OCI-LY3 (cell line): ENCODE measurements around the gene OPCML.

Experiments used
- H2AFZ ChIP-seq: fragments of 200-600, 300-600 bp; shearing (Covaris generic); 2 replicates; pipeline ENCODE4 v1.6.0; 2014; ENCODE audit warnings: antibody characterized with exemption, low read depth, low read length
- H3K27ac ChIP-seq: fragments of 200-600, 300-600 bp; sonication (generic); 2 replicates; pipeline ENCODE4 v1.5.1; 2014; ENCODE audit warnings: mild to moderate bottlenecking, low read length, moderate library complexity, mixed read lengths
- H3K27me3 ChIP-seq: fragments of 200-600, 300-600 bp; sonication (generic); 2 replicates; pipeline ENCODE4 v1.6.1; 2014; ENCODE audit warnings: low read depth, low read length, mixed read lengths
- H3K36me3 ChIP-seq: fragments of 200-600, 300-600 bp; sonication (generic); replicated peaks from 2 replicates; pipeline ENCODE3; 2014; ENCODE audit warnings: low read depth, low read length, mixed read lengths
- H3K4me1 ChIP-seq: fragments of 300-600, 200-600 bp; sonication (generic); 2 replicates; pipeline ENCODE4 v1.6.1; 2014; ENCODE audit warnings: low read length, mixed read lengths
- H3K4me2 ChIP-seq: fragments of 200-600, 300-600 bp; sonication (generic); 2 replicates; pipeline ENCODE4 v1.6.1; 2014; ENCODE audit warnings: low read length, mixed read lengths
- H3K4me3 ChIP-seq: fragments of 300-600, 200-600 bp; sonication (generic); 2 replicates; pipeline ENCODE4 v1.5.1; 2014; ENCODE audit warnings: antibody characterized with exemption, mild to moderate bottlenecking, low read length, moderate library complexity
- H3K79me2 ChIP-seq: fragments of 300-600, 200-600 bp; shearing (Covaris generic); 2 replicates; pipeline ENCODE4 v1.6.1; 2014; ENCODE audit warnings: mild to moderate bottlenecking, low read length, mixed read lengths
- H3K9ac ChIP-seq: fragments of 300-600, 200-600 bp; shearing (Covaris generic); 2 replicates; pipeline ENCODE4 v1.6.0; 2014; ENCODE audit warnings: mild to moderate bottlenecking, low read length, moderate library complexity
- H3K9me3 ChIP-seq: fragments of 200-600, 300-600 bp; shearing (Covaris generic); 2 replicates; pipeline ENCODE4 v1.6.1; 2014; ENCODE audit warnings: low read length, mixed read lengths; ENCODE audit not compliant: insufficient read depth
- H4K20me1 ChIP-seq: fragments of 200-600, 300-600 bp; sonication (generic); 2 replicates; pipeline ENCODE4 v1.6.1; 2016; ENCODE audit warnings: low read length, mixed read lengths; ENCODE audit not compliant: insufficient read depth
- CTCF ChIP-seq: fragments of 200-600, 300-600 bp; sonication (generic); IDR thresholded peaks from 2 replicates; pipeline ENCODE4 v1.5.1; 2014; ENCODE audit warnings: antibody characterized with exemption, low read length, low read depth
- EZH2phosphoT487 ChIP-seq: fragments of 200-600 bp; shearing (Covaris generic); IDR thresholded peaks from 2 replicates; pipeline ENCODE4 v1.6.1; 2018; ENCODE audit warnings: antibody characterized with exemption, mixed run types, low read depth

Gene OPCML

DNA sequence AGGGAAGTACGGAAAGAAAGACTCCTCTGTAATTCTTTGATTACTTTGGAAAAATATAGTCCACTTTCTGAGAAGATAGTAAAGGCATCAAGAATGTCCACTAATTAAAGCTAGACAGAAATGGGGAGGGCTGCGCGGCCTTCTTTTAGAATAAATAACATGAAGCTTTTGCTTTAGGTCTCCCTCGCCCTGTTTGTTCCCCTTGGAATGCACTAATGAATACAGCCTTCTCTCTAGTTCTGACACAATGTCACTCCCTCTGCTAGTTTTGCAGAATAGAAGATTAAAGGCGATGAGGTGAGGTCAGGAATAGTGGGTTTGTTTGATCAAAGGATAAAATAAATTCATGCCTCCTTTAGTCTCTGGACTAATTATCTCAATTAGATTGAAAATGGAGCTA, 543.9 kb downstream of the OPCML start:
- Histone ChIP-seq H3K27me3 (no peaks in the 10 kb centered on the region), H3K4me3 (no peak overlapping the region), H2AFZ (no peak overlapping the region), H3K4me1 (no peaks in the 10 kb centered on the region), H3K36me3 (no peaks in the 10 kb centered on the region), H3K9ac (no peak overlapping the region), H3K27ac (no peak overlapping the region), H3K4me2 (no peak overlapping the region), H3K9me3 (no peaks in the 10 kb centered on the region), H4K20me1 (no peaks in the 10 kb centered on the region), H3K79me2 (no peaks in the 10 kb centered on the region)
- TF ChIP-seq CTCF (no peak), EZH2phosphoT487 (no peak)

GRCh38 chr11:132987936-132988335, 544.4 kb downstream of the OPCML start:
- H3K4me3 ChIP-seq, result no peak overlapping the region
- H3K79me2 ChIP-seq, result no peaks in the 10 kb centered on the region
- H3K9ac ChIP-seq, result no peak overlapping the region
- TF ChIP-seq CTCF, result no peak
- TF ChIP-seq EZH2phosphoT487, result no peak
- no peaks in the 10 kb centered on the region for H3K4me1 ChIP-seq
- no peak overlapping the region for H2AFZ ChIP-seq
- H3K27ac ChIP-seq, result no peak overlapping the region
- H3K27me3 ChIP-seq, result no peaks in the 10 kb centered on the region
- H4K20me1 ChIP-seq, result no peaks in the 10 kb centered on the region
- H3K36me3 ChIP-seq, result no peaks in the 10 kb centered on the region
- no peaks in the 10 kb centered on the region for H3K9me3 ChIP-seq
- H3K4me2 ChIP-seq, result no peak overlapping the region

- Histone ChIP-seq H3K9ac (no peak overlapping the region), H2AFZ (no peak overlapping the region), H3K4me3 (no peak overlapping the region), H4K20me1 (no peaks in the 10 kb centered on the region), H3K9me3 (no peaks in the 10 kb centered on the region), H3K27ac (no peak overlapping the region), H3K79me2 (no peaks in the 10 kb centered on the region), H3K4me2 (no peak overlapping the region), H3K27me3 (no peaks in the 10 kb centered on the region), H3K36me3 (no peaks in the 10 kb centered on the region), H3K4me1 (no peaks in the 10 kb centered on the region)
- TF ChIP-seq EZH2phosphoT487, result no peak
- TF ChIP-seq CTCF, result no peak
Measured at GRCh38 chr11:132983641-132983978, 548.7 kb downstream of the OPCML start.

- Histone ChIP-seq H4K20me1 (no peaks in the 10 kb centered on the region), H3K4me3 (no peak overlapping the region), H3K4me1 (no peaks in the 10 kb centered on the region), H2AFZ (no peak overlapping the region), H3K79me2 (no peaks in the 10 kb centered on the region), H3K9me3 (no peaks in the 10 kb centered on the region), H3K4me2 (no peak overlapping the region), H3K27ac (no peak overlapping the region), H3K36me3 (no peaks in the 10 kb centered on the region), H3K9ac (no peak overlapping the region), H3K27me3 (no peaks in the 10 kb centered on the region)
- TF ChIP-seq CTCF (no peak), EZH2phosphoT487 (no peak)
Measured at GRCh38 chr11:132982772-132983640, 549.3 kb downstream of the OPCML start.
